Mononuclear cell (primary cell): Measurements from ENCODE around the gene DPCD. TPM values are rescaled to one million over a fixed set of nuclear protein-coding genes. Genes with fewer than 3 reads are reported as not detected.

Experiments
- H3K27me3 ChIP-seq: 2 replicates; pipeline ENCODE4 v1.6.0; 2011; ENCODE audit warnings: low read length, control low read depth; ENCODE audit not compliant: insufficient read depth
- H3K4me1 ChIP-seq: 2 replicates; pipeline ENCODE4 v1.5.1; 2011; ENCODE audit warnings: mild to moderate bottlenecking, low read length, control low read depth; ENCODE audit not compliant: insufficient read depth
- H3K4me3 ChIP-seq: 2 replicates; pipeline ENCODE4 v1.5.1; 2011; ENCODE audit warnings: mild to moderate bottlenecking, low read length, moderate library complexity
- H3K9me3 ChIP-seq: 2 replicates; pipeline ENCODE4 v1.5.1; 2011; ENCODE audit warnings: low read depth, mild to moderate bottlenecking, control low read depth, low read length
- total RNA-seq: library from RNA; depleted of rRNA; stranded (reverse); fragments of >200 nt; gene quantifications from one replicate; pipeline ENCODE4 v1.2.3, GENCODE V29; 2012

The DPCD gene
- total RNA-seq, 1 donor, result 3.8 TPM

GRCh38 chr10:101597091-101597900, 9.2 kb downstream of the DPCD start:
- H3K9me3 ChIP-seq, result no peaks in the 10 kb centered on the region
- H3K4me3 ChIP-seq, result no peak overlapping the region

GRCh38 chr10:101601541-101601940, 13.4 kb downstream of the DPCD start:
- Histone ChIP-seq H3K9me3 (no peaks in the 10 kb centered on the region), H3K27me3 (no peaks in the 10 kb centered on the region), H3K4me3 (no peak overlapping the region), H3K4me1 (no peaks in the 10 kb centered on the region)

More at GRCh38 chr10:101597091-101597900, 9.2 kb downstream of the DPCD start:
- H3K27me3 ChIP-seq, result no peaks in the 10 kb centered on the region
- H3K4me1 ChIP-seq, result peaks cover 17% of the 10 kb centered on the region

GRCh38 chr10:101602761-101603398, 14.8 kb downstream of the DPCD start:
- Histone ChIP-seq H3K9me3 (no peaks in the 10 kb centered on the region), H3K4me1 (no peaks in the 10 kb centered on the region), H3K27me3 (no peaks in the 10 kb centered on the region), H3K4me3 (no peak overlapping the region)

GRCh38 chr10:101607124-101607523, 19.0 kb downstream of the DPCD start:
- no peak overlapping the region for H3K4me3 ChIP-seq
- no peaks in the 10 kb centered on the region for H3K4me1 ChIP-seq
- H3K9me3 ChIP-seq, result no peaks in the 10 kb centered on the region
- H3K27me3 ChIP-seq, result no peaks in the 10 kb centered on the region

GRCh38 chr10:101609481-101609880, 21.4 kb downstream of the DPCD start:
- Histone ChIP-seq H3K27me3 (no peaks in the 10 kb centered on the region), H3K9me3 (no peaks in the 10 kb centered on the region), H3K4me3 (no peak overlapping the region), H3K4me1 (no peaks in the 10 kb centered on the region)

- H3K27me3 ChIP-seq, result no peaks in the 10 kb centered on the region
- H3K9me3 ChIP-seq, result no peaks in the 10 kb centered on the region
- no peaks in the 10 kb centered on the region for H3K4me1 ChIP-seq
- H3K4me3 ChIP-seq, result no peak overlapping the region
These were observed 23.2 kb downstream of the DPCD start for GRCh38 chr10:101611096-101611905.

GRCh38 chr10:101612086-101612485, 24.0 kb downstream of the DPCD start:
- Histone ChIP-seq H3K27me3 (no peaks in the 10 kb centered on the region), H3K9me3 (no peaks in the 10 kb centered on the region), H3K4me1 (peaks cover under 1% of the 10 kb centered on the region), H3K4me3 (no peak overlapping the region)

- Histone ChIP-seq H3K9me3 (no peaks in the 10 kb centered on the region), H3K4me3 (no peak overlapping the region), H3K27me3 (no peaks in the 10 kb centered on the region), H3K4me1 (peaks cover 8% of the 10 kb centered on the region)
These were observed 24.8 kb downstream of the DPCD start for GRCh38 chr10:101612872-101613271.

GRCh38 chr10:101613646-101614045, 25.5 kb downstream of the DPCD start:
- Histone ChIP-seq H3K4me3 (no peak overlapping the region), H3K27me3 (no peaks in the 10 kb centered on the region), H3K4me1 (peaks cover 16% of the 10 kb centered on the region), H3K9me3 (no peaks in the 10 kb centered on the region)

- Histone ChIP-seq H3K27me3 (no peaks in the 10 kb centered on the region), H3K4me3 (no peak overlapping the region), H3K4me1 (peaks cover 21% of the 10 kb centered on the region), H3K9me3 (no peaks in the 10 kb centered on the region)
These were observed 26.8 kb downstream of the DPCD start for GRCh38 chr10:101614663-101615524.

- no peaks in the 10 kb centered on the region for H3K9me3 ChIP-seq
- no peak overlapping the region for H3K4me3 ChIP-seq
- peaks cover 21% of the 10 kb centered on the region for H3K4me1 ChIP-seq
- no peaks in the 10 kb centered on the region for H3K27me3 ChIP-seq
These were observed 27.5 kb downstream of the DPCD start for GRCh38 chr10:101615525-101616116.

- Histone ChIP-seq H3K27me3 (no peaks in the 10 kb centered on the region), H3K4me3 (no peak overlapping the region), H3K9me3 (no peaks in the 10 kb centered on the region), H3K4me1 (peaks cover 21% of the 10 kb centered on the region)
These were observed 28.4 kb downstream of the DPCD start for GRCh38 chr10:101616415-101617101.

GRCh38 chr10:101617102-101617823, 29.1 kb downstream of the DPCD start:
- Histone ChIP-seq H3K27me3 (no peaks in the 10 kb centered on the region), H3K4me3 (no peak overlapping the region), H3K4me1 (peaks cover 21% of the 10 kb centered on the region), H3K9me3 (no peaks in the 10 kb centered on the region)
